ENCODE results near the gene PTPRK. TPM values are rescaled to one million over a fixed set of nuclear protein-coding genes. Genes with fewer than 3 reads are reported as not detected.

Gene PTPRK
- total RNA-seq, 1 donor from 2014 or later = 87.4 TPM

- DNase-seq (ENCODE audit: low read depth in 2 of 2) = no peak
Observed at GRCh38 chr6:128079021-128079420, 441.4 kb downstream of the PTPRK start.

DNA sequence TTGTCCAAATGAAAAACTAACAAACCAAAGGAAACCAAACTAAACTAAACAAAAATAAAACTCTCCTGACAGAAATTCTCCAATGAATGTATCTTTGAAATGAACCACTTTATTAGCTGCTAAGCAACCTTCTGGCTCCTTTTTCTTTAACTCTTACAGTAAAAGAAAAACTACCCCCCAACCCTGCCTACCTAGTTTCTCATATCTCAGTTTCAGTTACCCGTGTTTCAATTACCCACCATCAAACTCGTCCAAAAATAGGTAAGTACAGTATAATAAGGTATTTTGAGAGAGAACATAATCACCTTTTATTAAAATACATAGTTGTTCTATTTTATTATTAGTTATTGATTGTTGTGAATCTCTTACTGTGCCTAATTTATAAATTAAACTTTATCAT is 442.1 kb downstream of the PTPRK start:
- no peak for DNase-seq (ENCODE audit: low read depth in 2 of 2)

- no peak for DNase-seq (ENCODE audit: low read depth in 2 of 2)
Observed at GRCh38 chr6:128076843-128077242, 443.6 kb downstream of the PTPRK start.

DNA sequence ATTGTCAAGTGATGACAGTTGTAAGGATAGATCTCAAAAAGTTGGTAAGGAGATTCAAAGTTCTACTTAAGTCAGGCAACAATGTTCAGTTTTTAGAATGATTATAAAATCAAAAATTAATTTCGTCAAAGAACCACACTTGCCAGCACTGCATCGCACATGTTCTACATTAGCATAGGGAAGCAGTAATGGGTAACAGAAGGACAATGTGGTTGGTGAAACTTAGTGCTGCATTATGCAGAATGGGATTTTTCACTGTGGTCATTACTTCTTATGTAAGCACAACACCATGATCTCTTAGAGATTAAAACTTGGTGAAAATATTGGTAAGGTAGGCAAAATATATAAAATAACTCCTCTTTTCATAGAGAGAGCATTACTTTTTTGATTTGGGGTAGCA is 445.8 kb downstream of the PTPRK start:
- no peak for DNase-seq (ENCODE audit: low read depth in 2 of 2)

DNA sequence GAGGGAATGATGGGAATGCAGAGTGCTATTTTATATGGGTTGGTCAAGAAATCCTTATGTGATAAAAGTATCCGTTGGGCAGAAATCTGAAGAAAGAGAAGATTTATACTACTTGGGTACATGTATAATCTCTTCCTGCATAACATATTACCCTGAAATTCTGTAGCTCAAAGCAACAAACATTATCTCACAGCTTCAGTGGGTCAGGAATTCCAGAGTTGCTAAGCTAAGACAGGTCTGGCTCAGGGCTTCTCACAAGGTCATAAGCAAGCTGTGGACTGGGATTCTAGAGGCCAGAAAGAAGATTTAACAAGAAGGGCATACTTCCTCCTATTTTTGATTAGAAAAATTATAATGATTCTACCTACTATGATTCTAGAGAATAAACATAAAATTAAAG is 447.0 kb downstream of the PTPRK start:
- DNase-seq (ENCODE audit: low read depth in 2 of 2) = no peak

- no peak for DNase-seq (ENCODE audit: low read depth in 2 of 2)
Observed at GRCh38 chr6:128071212-128071611, 449.2 kb downstream of the PTPRK start.

GRCh38 chr6:128070406-128070805 is 450.0 kb downstream of the PTPRK start:
- DNase-seq (ENCODE audit: low read depth in 2 of 2) = no peak

- DNase-seq (ENCODE audit: low read depth in 2 of 2) = no peak
Observed at GRCh38 chr6:128069188-128069587, 451.2 kb downstream of the PTPRK start.

DNA sequence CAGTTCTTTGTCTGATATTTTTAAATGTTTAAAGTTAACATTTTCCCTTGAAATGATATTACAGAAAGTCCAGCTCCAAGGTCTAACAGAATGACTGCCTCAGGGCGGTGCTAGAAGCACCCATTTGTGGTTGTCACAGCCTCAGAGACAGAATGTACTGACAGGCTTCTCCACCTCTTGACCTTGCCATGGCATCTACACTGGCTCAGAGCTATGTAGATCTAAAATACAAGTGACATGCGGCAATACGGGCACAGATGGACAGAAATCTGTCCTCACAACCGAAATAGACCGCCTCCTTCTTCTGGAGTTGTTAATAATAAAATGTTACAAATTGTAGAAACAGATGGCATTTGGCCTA is 452.3 kb downstream of the PTPRK start:
- no peak for DNase-seq (ENCODE audit: low read depth in 2 of 2)

GRCh38 chr6:128067446-128068118 is 452.8 kb downstream of the PTPRK start:
- no peak for DNase-seq (ENCODE audit: low read depth in 2 of 2)

GRCh38 chr6:128065072-128065471 is 455.3 kb downstream of the PTPRK start:
- DNase-seq (ENCODE audit: low read depth in 2 of 2) = no peak

DNA sequence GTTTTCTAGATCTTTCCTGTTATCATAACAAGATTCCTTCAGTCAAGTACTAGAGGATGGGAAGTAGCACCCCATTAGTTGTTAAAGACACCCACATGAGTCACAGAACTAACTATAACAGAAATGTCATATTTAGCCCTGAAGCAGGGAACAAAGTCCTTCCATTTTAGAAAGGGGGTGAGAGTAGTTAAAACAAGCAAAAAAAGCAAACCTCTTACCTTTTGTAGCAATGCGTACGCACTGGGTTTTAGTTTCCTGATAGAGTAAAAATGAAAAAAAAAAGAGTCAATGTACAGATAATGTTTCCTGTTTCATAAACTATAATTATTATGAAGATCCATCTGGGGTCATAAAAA is 455.9 kb downstream of the PTPRK start:
- DNase-seq (ENCODE audit: low read depth in 2 of 2) = no peak

GRCh38 chr6:128063850-128064539 is 456.4 kb downstream of the PTPRK start:
- no peak for DNase-seq (ENCODE audit: low read depth in 2 of 2)

DNA sequence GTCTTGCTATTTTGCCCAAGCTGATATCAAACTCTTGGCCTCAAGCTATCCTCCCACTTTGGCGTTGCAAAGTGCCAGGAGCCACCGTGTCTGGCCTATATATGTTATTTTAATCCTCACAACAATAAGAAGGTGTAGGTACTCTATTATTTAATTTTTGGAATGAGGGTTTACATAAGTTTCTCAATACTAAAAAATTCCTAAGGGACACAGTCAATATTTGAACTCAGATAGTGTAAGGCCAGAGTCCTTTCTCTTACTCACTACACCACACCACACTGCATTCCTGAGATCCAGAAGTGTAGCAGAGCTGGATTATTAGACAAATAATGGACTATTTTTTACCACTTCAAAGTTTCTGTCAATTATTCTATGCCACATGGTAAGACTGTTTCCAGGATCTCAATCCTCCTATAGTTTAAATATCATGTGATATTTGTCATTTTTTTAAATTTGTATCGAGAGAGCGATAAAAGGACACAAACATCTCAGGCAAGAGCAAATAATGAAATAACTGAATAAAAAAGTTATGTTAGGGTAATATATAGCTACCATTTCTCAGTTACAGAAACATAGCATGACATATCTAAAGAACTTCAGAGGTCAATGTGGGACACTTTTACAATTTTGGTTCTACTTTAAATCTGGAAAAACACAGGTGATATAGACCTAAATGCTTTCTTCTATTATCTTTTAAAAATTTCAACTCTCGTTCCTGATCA is 457.4 kb downstream of the PTPRK start:
- DNase-seq (ENCODE audit: low read depth in 2 of 2) = no peak

- DNase-seq (ENCODE audit: low read depth in 2 of 2) = no peak
Observed at GRCh38 chr6:128057946-128058345, 462.5 kb downstream of the PTPRK start.

GRCh38 chr6:128057541-128057940 is 462.9 kb downstream of the PTPRK start:
- no peak for DNase-seq (ENCODE audit: low read depth in 2 of 2)

DNA sequence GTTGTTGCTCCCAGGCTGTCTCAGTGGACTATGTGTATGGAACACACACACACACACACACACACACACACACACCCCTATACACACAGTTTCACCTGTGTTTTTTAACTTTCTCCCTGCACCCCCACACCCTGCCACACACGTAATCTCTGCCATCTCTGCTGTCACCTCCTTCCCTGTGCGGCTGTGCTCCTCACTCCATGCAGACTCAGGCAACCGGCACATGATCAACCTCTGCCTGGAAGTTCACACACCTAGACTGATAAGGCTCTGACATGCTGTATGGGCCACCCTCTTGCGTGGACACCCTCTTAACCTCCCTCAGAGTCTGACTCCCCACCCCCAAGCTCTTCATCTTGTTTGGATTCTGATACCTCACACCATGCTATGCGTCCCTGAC is 467.3 kb downstream of the PTPRK start:
- no peak for DNase-seq (ENCODE audit: low read depth in 2 of 2)

DNA sequence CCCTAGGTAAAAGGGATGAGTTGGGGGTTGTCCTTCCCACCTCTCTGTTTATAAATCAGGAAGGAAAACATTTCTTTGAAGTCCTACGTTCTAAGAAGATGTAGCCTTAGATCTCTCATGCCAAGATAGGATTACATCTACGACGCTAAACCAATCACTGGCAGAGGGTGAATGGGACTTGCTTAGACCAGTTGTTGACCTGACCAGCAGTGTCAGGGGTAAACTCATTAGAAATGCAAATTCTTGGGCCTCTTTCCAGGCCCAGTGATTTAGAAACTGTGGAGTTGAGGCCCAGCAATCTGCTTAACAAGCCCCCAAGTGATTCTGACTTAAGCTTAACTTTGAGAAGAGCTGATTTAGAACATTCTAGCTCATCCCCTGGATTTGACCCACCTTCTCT is 472.4 kb downstream of the PTPRK start:
- DNase-seq (ENCODE audit: low read depth in 2 of 2) = no peak

DNA sequence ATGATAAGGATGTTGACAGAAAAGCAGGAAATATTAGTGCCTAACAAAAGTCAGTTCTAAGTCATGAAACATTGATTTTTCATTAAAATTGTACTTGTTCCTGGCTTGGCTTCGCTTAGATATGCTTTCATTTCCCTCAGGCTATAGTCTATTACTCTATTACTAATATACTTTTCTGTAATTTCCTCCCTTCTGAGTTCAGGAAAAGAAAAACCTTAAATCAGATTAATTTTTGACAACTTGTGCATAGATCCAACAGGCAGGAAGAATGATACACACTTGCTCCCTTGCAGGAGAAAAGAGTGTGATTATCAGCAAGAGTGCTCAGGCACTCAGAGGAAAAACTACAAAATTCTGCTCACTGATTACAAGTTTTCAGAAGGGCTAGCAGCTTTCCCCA is 474.4 kb downstream of the PTPRK start:
- no peak for DNase-seq (ENCODE audit: low read depth in 2 of 2)

GRCh38 chr6:128039543-128039942 is 480.9 kb downstream of the PTPRK start:
- no peak for DNase-seq (ENCODE audit: low read depth in 2 of 2)

GRCh38 chr6:128036808-128037570 is 483.4 kb downstream of the PTPRK start:
- no peak for DNase-seq (ENCODE audit: low read depth in 2 of 2)

DNA sequence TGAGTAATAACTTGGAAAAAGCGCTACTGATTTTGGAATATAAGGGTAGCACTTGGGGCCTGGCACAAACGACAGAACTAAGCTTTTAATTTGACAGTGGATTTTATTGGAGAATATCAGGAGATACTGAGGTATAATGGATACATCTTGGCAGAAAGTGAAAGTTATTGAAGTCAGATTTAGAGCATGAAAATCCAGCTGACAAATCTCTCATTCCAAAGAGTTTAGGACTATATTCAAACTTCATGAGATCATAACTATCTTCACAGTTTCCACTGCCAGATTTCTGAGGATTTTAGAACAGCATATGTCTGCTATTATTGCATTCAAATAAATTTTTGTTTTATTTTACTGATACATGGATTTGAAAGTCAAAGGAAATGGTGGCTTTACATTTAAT is 487.2 kb downstream of the PTPRK start:
- no peak for DNase-seq (ENCODE audit: low read depth in 2 of 2)
